HCT116 (cell line): Measurements from ENCODE around the gene SYNE3. TPM values are rescaled to one million over a fixed set of nuclear protein-coding genes. Genes with fewer than 3 reads are reported as not detected.

Source experiments
- ATAC-seq: fragments of 200-7000 bp; cut with Tn5 transposase; 2 replicates; pipeline ENCODE4 v1.9.1; 2020; ENCODE audit warnings: mild to moderate bottlenecking, moderate library complexity
- BruUV-seq: library from RNA; stranded (reverse); fragments of 400-500 nt; replicated peaks from 2 replicates; lab custom pipeline; 2021; lab: Mats Ljungman, UMichigan
- CTCF ChIA-PET: fragments of 300-600 bp; sonication (Branson Sonifier 250); formaldehyde crosslinking; loops from one replicate; lab custom pipeline; 2021; ENCODE audit warnings: antibody characterized with exemption; lab: Charles Lee
- POLR2A ChIA-PET: fragments of 300-600, 350-600 bp; sonication (Branson Sonifier 250); formaldehyde crosslinking; loops from one replicate; lab custom pipeline; 2021; ENCODE audit warnings: antibody characterized with exemption; lab: Charles Lee
- RAD21 ChIA-PET, 2 experiments: fragments of 300-600 bp; sonication (Branson Sonifier 250); formaldehyde crosslinking; loops; one replicate each; lab custom pipeline; 2023; ENCODE audit warnings: low total read pairs in 2 of 2; ENCODE audit not compliant: uncharacterized antibody in 2 of 2, unreplicated experiment in 2 of 2, low non-redundant PET in 1 of 2; lab: Charles Lee
- DNase-seq: peaks from one replicate; pipeline ENCODE4 v3.0.0-alpha.2; 2010; ENCODE audit warnings: low read depth, low spot score
- H2AFZ ChIP-seq: fragments of 200-600 bp; shearing (Covaris generic), sonication (generic); 2 replicates; pipeline ENCODE4 v1.6.1; 2017; ENCODE audit warnings: low read depth, mixed run types, mixed read lengths, antibody characterized with exemption, low read length; ENCODE audit not compliant: poor library complexity, severe bottlenecking
- H3K27ac ChIP-seq: 2 replicates; pipeline ENCODE4 v1.5.1; 2012; ENCODE audit warnings: low read depth, low read length
- H3K27me3 ChIP-seq: fragments of 200-600 bp; sonication (generic); 2 replicates; pipeline ENCODE4 v1.6.1; 2016; ENCODE audit warnings: mixed run types, low read length, mixed read lengths; ENCODE audit not compliant: insufficient read depth
- H3K36me3 ChIP-seq, 2 experiments: fragments of 200-500 bp in 1 of 2; fragments of 200-600 bp in 1 of 2; sonication (Bioruptor generic) in 1 of 2; sonication (generic) in 1 of 2; 2 replicates each; pipeline versions ENCODE4 v1.5.1 to v1.6.1; 2014 to 2016; ENCODE audit warnings: low read length in 2 of 2, inconsistent platforms in 1 of 2, mixed read lengths in 1 of 2, mixed run types in 1 of 2; ENCODE audit not compliant: insufficient read depth in 2 of 2, control insufficient read depth in 1 of 2
- H3K4me1 ChIP-seq, 2 experiments: fragments of 200-600 bp in 1 of 2; sonication (generic) in 1 of 2; 2 replicates each; pipeline versions ENCODE4 v1.5.1 to v1.6.1; 2012 to 2017; ENCODE audit warnings: low read length in 2 of 2, inconsistent platforms in 1 of 2, mild to moderate bottlenecking in 1 of 2, mixed read lengths in 1 of 2, mixed run types in 1 of 2, moderate library complexity in 1 of 2; ENCODE audit not compliant: insufficient read depth in 2 of 2, control insufficient read depth in 1 of 2
- H3K4me2 ChIP-seq: fragments of 200-600 bp; sonication (generic); 2 replicates; pipeline ENCODE4 v1.6.1; 2017; ENCODE audit warnings: mixed run types, low read length, mixed read lengths
- H3K4me3 ChIP-seq, 2 experiments: fragments of 200-600 bp in 1 of 2; sonication (generic) in 1 of 2; replicated peaks in 1 of 2; 2 replicates each; pipeline ENCODE4 v1.5.1; 2011 to 2016; ENCODE audit warnings: low read length in 2 of 2, control low read depth in 1 of 2, low read depth in 1 of 2, mild to moderate bottlenecking in 1 of 2, mixed read lengths in 1 of 2, mixed run types in 1 of 2
- H3K79me2 ChIP-seq: fragments of 200-600 bp; sonication (generic); 2 replicates; pipeline ENCODE4 v1.6.1; 2017; ENCODE audit warnings: mild to moderate bottlenecking, mixed run types, low read length, moderate library complexity, mixed read lengths; ENCODE audit not compliant: insufficient read depth
- H3K9ac ChIP-seq: fragments of 200-600 bp; sonication (generic); 2 replicates; pipeline ENCODE4 v1.6.1; 2016; ENCODE audit warnings: low read length, mixed read lengths
- H3K9me2 ChIP-seq: fragments of 200-600 bp; sonication (generic), shearing (Covaris generic); 2 replicates; pipeline ENCODE4 v1.6.1; 2017; ENCODE audit warnings: mixed run types, mild to moderate bottlenecking, moderate library complexity; ENCODE audit not compliant: insufficient read depth
- H3K9me3 ChIP-seq, 2 experiments: fragments of 200-500 bp in 1 of 2; fragments of 200-600 bp in 1 of 2; sonication (Bioruptor generic) in 1 of 2; sonication (generic) in 1 of 2; 2 replicates each; pipeline ENCODE4 v1.6.1; 2014 to 2017; ENCODE audit warnings: low read length in 2 of 2, mixed read lengths in 2 of 2, inconsistent platforms in 1 of 2, low read depth in 1 of 2, mild to moderate bottlenecking in 1 of 2, mixed run types in 1 of 2, moderate library complexity in 1 of 2; ENCODE audit not compliant: control insufficient read depth in 1 of 2, insufficient read depth in 1 of 2
- H4K20me1 ChIP-seq: fragments of 200-600 bp; sonication (generic), shearing (Covaris generic); 2 replicates; pipeline ENCODE4 v1.6.1; 2017; ENCODE audit warnings: mixed run types, mild to moderate bottlenecking, moderate library complexity; ENCODE audit not compliant: insufficient read depth
- CBX3 ChIP-seq: IDR thresholded peaks from 2 replicates; pipeline ENCODE4 v1.6.1; 2012; ENCODE audit warnings: low read depth
- CEBPB ChIP-seq: IDR thresholded peaks from 2 replicates; pipeline ENCODE4 v1.6.1; 2012; ENCODE audit warnings: low read depth
- ELF1 ChIP-seq: IDR thresholded peaks from 2 replicates; pipeline ENCODE4 v1.6.1; 2012; ENCODE audit warnings: low read depth, borderline replicate concordance
- EZH2 ChIP-seq: fragments of 200-600 bp; sonication (generic); IDR thresholded peaks from 2 replicates; pipeline ENCODE4 v1.6.1; 2017; ENCODE audit warnings: antibody characterized with exemption, mixed run types
- EZH2phosphoT487 ChIP-seq: fragments of 200-600 bp; IDR thresholded peaks from 2 replicates; pipeline ENCODE4 v1.6.1; 2018; ENCODE audit warnings: antibody characterized with exemption, borderline replicate concordance
- FOSL1 ChIP-seq: IDR thresholded peaks from 2 replicates; pipeline ENCODE4 v1.6.1; 2012; ENCODE audit warnings: low read depth
- JUND ChIP-seq: IDR thresholded peaks from 2 replicates; pipeline ENCODE4 v1.6.1; 2012
- POLR2A ChIP-seq: IDR thresholded peaks from 2 replicates; pipeline ENCODE4 v1.7.0; 2011; ENCODE audit warnings: borderline replicate concordance; ENCODE audit not compliant: insufficient read depth, insufficient read length; ENCODE audit errors: extremely low read depth
- POLR2AphosphoS5 ChIP-seq: IDR thresholded peaks from 2 replicates; pipeline ENCODE4 v1.6.1; 2011; ENCODE audit warnings: mild to moderate bottlenecking, low read depth, low read length, moderate library complexity
- SIN3A ChIP-seq: IDR thresholded peaks from 2 replicates; pipeline ENCODE4 v1.6.1; 2012; ENCODE audit warnings: low read depth
- intact Hi-C: fragments of 100-400 bp; cut with micrococcal nuclease; formaldehyde crosslinking; loops from 2 replicates; pipeline ENCODE4 v1.10.0; 2022
- total RNA-seq: library from RNA; stranded (reverse); gene quantifications from one replicate; pipeline ENCODE4 v1.2.1, GENCODE V29; 2021; ENCODE audit not compliant: unreplicated experiment
- TF ChIP-seq, protein P1 (sequence below): IDR thresholded peaks from 2 replicates; pipeline ENCODE4 v1.6.1; 2012
- TF ChIP-seq, protein P2 (sequence below): IDR thresholded peaks from 2 replicates; pipeline ENCODE4 v1.6.1; 2011; ENCODE audit warnings: mild to moderate bottlenecking, low read length, moderate library complexity; ENCODE audit not compliant: insufficient replicate concordance; ENCODE audit errors: extremely low read depth
- TF ChIP-seq, protein P3 (sequence below): IDR thresholded peaks from 2 replicates; pipeline ENCODE4 v1.6.1; 2012; ENCODE audit warnings: low read depth

SYNE3 gene
- total RNA-seq, 1 experiment from 2014 or later: 3.6 TPM

GRCh38 chr14:95514131-95515079 lies 2.0 kb downstream of the SYNE3 start:
- no peak overlapping the region for H3K4me3 ChIP-seq
- no peaks in the 10 kb centered on the region for H3K9me3 ChIP-seq
- H3K27ac ChIP-seq: no peak overlapping the region
- no peak for DNase-seq
- H4K20me1 ChIP-seq: no peaks in the 10 kb centered on the region
- ChIA-PET POLR2A (no interaction called here), RAD21 (no interaction called here), CTCF (interaction anchor here (1.2 to 3.3 kb wide), 3 partner anchors 10 to 72 kb away, joined by 3 to 15 read pairs (median 3); no protein-coding TSS in a partner anchor)
- H3K27me3 ChIP-seq: no peaks in the 10 kb centered on the region
- no peaks in the 10 kb centered on the region for H3K36me3 ChIP-seq
- H3K79me2 ChIP-seq: no peaks in the 10 kb centered on the region
- no peak overlapping the region for H3K9ac ChIP-seq
- intact Hi-C loops: loop anchor here (5.0 kb wide), 1 partner anchor 247 kb away; no protein-coding TSS in a partner anchor
- ATAC-seq: no peak
- H3K4me2 ChIP-seq: no peak overlapping the region
- BruUV-seq: no TSS peak
- H3K9me2 ChIP-seq: no peaks in the 10 kb centered on the region
- H3K4me1 ChIP-seq: peaks cover 12 to 32% of the 10 kb centered on the region in 2 experiments
- TF ChIP-seq EZH2 (no peak), ELF1 (no peak), FOSL1 (no peak), SIN3A (no peak), EZH2phosphoT487 (no peak), POLR2AphosphoS5 (no peak), CEBPB (no peak), JUND (no peak), POLR2A (no peak), CBX3 (no peak)
- TF ChIP-seq, protein P1, sequence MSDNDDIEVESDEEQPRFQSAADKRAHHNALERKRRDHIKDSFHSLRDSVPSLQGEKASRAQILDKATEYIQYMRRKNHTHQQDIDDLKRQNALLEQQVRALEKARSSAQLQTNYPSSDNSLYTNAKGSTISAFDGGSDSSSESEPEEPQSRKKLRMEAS: no peak
- TF ChIP-seq, protein P2, sequence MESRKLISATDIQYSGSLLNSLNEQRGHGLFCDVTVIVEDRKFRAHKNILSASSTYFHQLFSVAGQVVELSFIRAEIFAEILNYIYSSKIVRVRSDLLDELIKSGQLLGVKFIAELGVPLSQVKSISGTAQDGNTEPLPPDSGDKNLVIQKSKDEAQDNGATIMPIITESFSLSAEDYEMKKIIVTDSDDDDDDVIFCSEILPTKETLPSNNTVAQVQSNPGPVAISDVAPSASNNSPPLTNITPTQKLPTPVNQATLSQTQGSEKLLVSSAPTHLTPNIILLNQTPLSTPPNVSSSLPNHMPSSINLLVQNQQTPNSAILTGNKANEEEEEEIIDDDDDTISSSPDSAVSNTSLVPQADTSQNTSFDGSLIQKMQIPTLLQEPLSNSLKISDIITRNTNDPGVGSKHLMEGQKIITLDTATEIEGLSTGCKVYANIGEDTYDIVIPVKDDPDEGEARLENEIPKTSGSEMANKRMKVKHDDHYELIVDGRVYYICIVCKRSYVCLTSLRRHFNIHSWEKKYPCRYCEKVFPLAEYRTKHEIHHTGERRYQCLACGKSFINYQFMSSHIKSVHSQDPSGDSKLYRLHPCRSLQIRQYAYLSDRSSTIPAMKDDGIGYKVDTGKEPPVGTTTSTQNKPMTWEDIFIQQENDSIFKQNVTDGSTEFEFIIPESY: no peak
- TF ChIP-seq, protein P3, sequence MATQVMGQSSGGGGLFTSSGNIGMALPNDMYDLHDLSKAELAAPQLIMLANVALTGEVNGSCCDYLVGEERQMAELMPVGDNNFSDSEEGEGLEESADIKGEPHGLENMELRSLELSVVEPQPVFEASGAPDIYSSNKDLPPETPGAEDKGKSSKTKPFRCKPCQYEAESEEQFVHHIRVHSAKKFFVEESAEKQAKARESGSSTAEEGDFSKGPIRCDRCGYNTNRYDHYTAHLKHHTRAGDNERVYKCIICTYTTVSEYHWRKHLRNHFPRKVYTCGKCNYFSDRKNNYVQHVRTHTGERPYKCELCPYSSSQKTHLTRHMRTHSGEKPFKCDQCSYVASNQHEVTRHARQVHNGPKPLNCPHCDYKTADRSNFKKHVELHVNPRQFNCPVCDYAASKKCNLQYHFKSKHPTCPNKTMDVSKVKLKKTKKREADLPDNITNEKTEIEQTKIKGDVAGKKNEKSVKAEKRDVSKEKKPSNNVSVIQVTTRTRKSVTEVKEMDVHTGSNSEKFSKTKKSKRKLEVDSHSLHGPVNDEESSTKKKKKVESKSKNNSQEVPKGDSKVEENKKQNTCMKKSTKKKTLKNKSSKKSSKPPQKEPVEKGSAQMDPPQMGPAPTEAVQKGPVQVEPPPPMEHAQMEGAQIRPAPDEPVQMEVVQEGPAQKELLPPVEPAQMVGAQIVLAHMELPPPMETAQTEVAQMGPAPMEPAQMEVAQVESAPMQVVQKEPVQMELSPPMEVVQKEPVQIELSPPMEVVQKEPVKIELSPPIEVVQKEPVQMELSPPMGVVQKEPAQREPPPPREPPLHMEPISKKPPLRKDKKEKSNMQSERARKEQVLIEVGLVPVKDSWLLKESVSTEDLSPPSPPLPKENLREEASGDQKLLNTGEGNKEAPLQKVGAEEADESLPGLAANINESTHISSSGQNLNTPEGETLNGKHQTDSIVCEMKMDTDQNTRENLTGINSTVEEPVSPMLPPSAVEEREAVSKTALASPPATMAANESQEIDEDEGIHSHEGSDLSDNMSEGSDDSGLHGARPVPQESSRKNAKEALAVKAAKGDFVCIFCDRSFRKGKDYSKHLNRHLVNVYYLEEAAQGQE: no peak
- H2AFZ ChIP-seq: no peak overlapping the region
